H9 (cell line): ENCODE measurements around the gene CNIH2. TPM values are rescaled to one million over a fixed set of nuclear protein-coding genes. Genes with fewer than 3 reads are reported as not detected.

Experiments
- DNase-seq: peaks from one replicate; pipeline ENCODE4 v3.0.0-alpha.2; 2017
- H2AFZ ChIP-seq: one replicate; pipeline ENCODE4 v1.6.1; 2013; ENCODE audit warnings: mild to moderate bottlenecking, low read length, control low read depth, moderate library complexity
- H2AK5ac ChIP-seq: 2 replicates; pipeline ENCODE4 v1.6.1; 2013; ENCODE audit warnings: low read length, control low read depth, mixed read lengths; ENCODE audit not compliant: insufficient read length
- H2BK120ac ChIP-seq: one replicate; pipeline ENCODE4 v1.6.1; 2013; ENCODE audit warnings: low read depth, mild to moderate bottlenecking, low read length, control low read depth, inconsistent platforms; ENCODE audit not compliant: poor library complexity, severe bottlenecking
- H2BK12ac ChIP-seq: 2 replicates; pipeline ENCODE4 v1.6.1; 2013; ENCODE audit warnings: low read length, control low read depth, mixed read lengths, low read depth; ENCODE audit not compliant: insufficient read length
- H2BK15ac ChIP-seq: 2 replicates; pipeline ENCODE4 v1.6.1; 2013; ENCODE audit warnings: low read depth, low read length, control low read depth
- H2BK20ac ChIP-seq: one replicate; pipeline ENCODE4 v1.6.1; 2013; ENCODE audit warnings: low read depth, mild to moderate bottlenecking, low read length, control low read depth, inconsistent platforms; ENCODE audit not compliant: poor library complexity, severe bottlenecking
- H2BK5ac ChIP-seq: 2 replicates; pipeline ENCODE4 v1.6.1; 2013; ENCODE audit warnings: low read length, control low read depth, mixed read lengths; ENCODE audit not compliant: insufficient read length
- H3K14ac ChIP-seq: 2 replicates; pipeline ENCODE4 v1.6.1; 2013; ENCODE audit warnings: low read length, control low read depth; ENCODE audit not compliant: insufficient read depth
- H3K18ac ChIP-seq: 2 replicates; pipeline ENCODE4 v1.6.1; 2013; ENCODE audit warnings: low read depth, mild to moderate bottlenecking, mixed read lengths, low read length, control low read depth; ENCODE audit not compliant: insufficient read length
- H3K23ac ChIP-seq: 2 replicates; pipeline ENCODE4 v1.6.1; 2013; ENCODE audit warnings: low read length, control low read depth, mixed read lengths, low read depth; ENCODE audit not compliant: insufficient read length
- H3K23me2 ChIP-seq: 2 replicates; pipeline ENCODE4 v1.6.1; 2013; ENCODE audit warnings: low read depth, mild to moderate bottlenecking, mixed read lengths, low read length, control low read depth; ENCODE audit not compliant: insufficient read length, poor library complexity, severe bottlenecking
- H3K27ac ChIP-seq: 2 replicates; pipeline ENCODE4 v1.5.1; 2013; ENCODE audit warnings: low read length, control low read depth, mixed read lengths, low read depth; ENCODE audit not compliant: insufficient read length
- H3K27me3 ChIP-seq: 2 replicates; pipeline ENCODE4 v1.6.1; 2013; ENCODE audit warnings: low read length, control low read depth, inconsistent platforms; ENCODE audit not compliant: insufficient read depth
- H3K4ac ChIP-seq: 2 replicates; pipeline ENCODE4 v1.6.1; 2013; ENCODE audit warnings: low read depth, mild to moderate bottlenecking, control low read depth, inconsistent platforms, low read length, moderate library complexity
- H3K4me1 ChIP-seq: 2 replicates; pipeline ENCODE4 v1.6.1; 2013; ENCODE audit warnings: low read length, control low read depth, inconsistent platforms; ENCODE audit not compliant: insufficient read depth
- H3K4me2 ChIP-seq: 2 replicates; pipeline ENCODE4 v1.6.1; 2013; ENCODE audit warnings: low read length, control low read depth, mixed read lengths; ENCODE audit not compliant: insufficient read length, insufficient read depth
- H3K56ac ChIP-seq: 2 replicates; pipeline ENCODE4 v1.6.1; 2013; ENCODE audit warnings: low read depth, mild to moderate bottlenecking, mixed read lengths, low read length, control low read depth; ENCODE audit not compliant: insufficient read length
- H3K79me1 ChIP-seq: 2 replicates; pipeline ENCODE4 v1.6.1; 2013; ENCODE audit warnings: low read depth, mild to moderate bottlenecking, moderate library complexity, low read length, control low read depth, inconsistent platforms; ENCODE audit not compliant: insufficient read depth, poor library complexity, severe bottlenecking
- H3K79me2 ChIP-seq: 2 replicates; pipeline ENCODE4 v1.6.1; 2013; ENCODE audit warnings: low read length, control low read depth, inconsistent platforms; ENCODE audit not compliant: insufficient read depth
- H3K9ac ChIP-seq: 2 replicates; pipeline ENCODE4 v1.6.1; 2013; ENCODE audit warnings: low read length, control low read depth, mixed read lengths; ENCODE audit not compliant: insufficient read length; ENCODE audit errors: extremely low read depth
- H3K9me3 ChIP-seq: one replicate; pipeline ENCODE4 v1.6.1; 2013; ENCODE audit warnings: low read depth, low read length, inconsistent platforms; ENCODE audit not compliant: control insufficient read depth
- H3T11ph ChIP-seq: one replicate; pipeline ENCODE4 v1.6.1; 2013; ENCODE audit warnings: mild to moderate bottlenecking, low read length, control low read depth, inconsistent platforms
- H4K20me1 ChIP-seq: one replicate; pipeline ENCODE4 v1.6.1; 2013; ENCODE audit not compliant: control insufficient read depth, insufficient read length, insufficient read depth
- H4K5ac ChIP-seq: 2 replicates; pipeline ENCODE4 v1.6.1; 2013; ENCODE audit warnings: low read depth, mild to moderate bottlenecking, mixed read lengths, low read length, control low read depth; ENCODE audit not compliant: insufficient read length
- H4K8ac ChIP-seq: replicated peaks from 2 replicates; pipeline ENCODE4 v1.6.1; 2013; ENCODE audit warnings: low read length, control low read depth, mixed read lengths, low read depth; ENCODE audit not compliant: insufficient read length
- H4K91ac ChIP-seq: 2 replicates; pipeline ENCODE4 v1.6.1; 2013; ENCODE audit warnings: low read depth, mild to moderate bottlenecking, moderate library complexity, mixed read lengths, low read length, control low read depth; ENCODE audit not compliant: insufficient read length
- H3K27ac Mint-ChIP-seq, 3 experiments: 2 replicates in 2 of 3; 3 replicates in 1 of 3; pipeline ENCODE4 v1.8.0; 2020 to 2021; ENCODE audit warnings: mixed read lengths in 3 of 3, mild to moderate bottlenecking in 1 of 3, moderate library complexity in 1 of 3
- H3K27me3 Mint-ChIP-seq: 2 replicates; pipeline ENCODE4 v1.8.0; 2021; ENCODE audit warnings: low read depth, mild to moderate bottlenecking, moderate library complexity, mixed read lengths
- H3K36me3 Mint-ChIP-seq, 3 experiments: 2 replicates in 2 of 3; 3 replicates in 1 of 3; pipeline ENCODE4 v1.8.0; 2020 to 2021; ENCODE audit warnings: low read depth in 3 of 3, mixed read lengths in 3 of 3; ENCODE audit not compliant: insufficient read depth in 1 of 3
- H3K4me1 Mint-ChIP-seq, 2 experiments: 2 replicates each; pipeline ENCODE4 v1.8.0; 2020; ENCODE audit warnings: mixed read lengths in 2 of 2
- H3K4me3 Mint-ChIP-seq, 2 experiments: 2 replicates in 1 of 2; 3 replicates in 1 of 2; pipeline ENCODE4 v1.8.0; 2020 to 2021; ENCODE audit warnings: mild to moderate bottlenecking in 2 of 2, mixed read lengths in 2 of 2, moderate library complexity in 1 of 2
- H3K9me3 Mint-ChIP-seq, 2 experiments: 2 replicates in 1 of 2; 3 replicates in 1 of 2; pipeline ENCODE4 v1.8.0; 2020; ENCODE audit warnings: mild to moderate bottlenecking in 2 of 2, mixed read lengths in 2 of 2, moderate library complexity in 1 of 2
- CTCF ChIP-seq: fragments of 200-600 bp; sonication (generic); conservative IDR thresholded peaks from 3 replicates; pipeline ENCODE4 v1.8.0; 2021; ENCODE audit warnings: antibody characterized with exemption, mild to moderate bottlenecking
- WGBS: extraction: QIAGEN DNeasy Blood & Tissue Kit; methylation state at CpG from one replicate; pipeline ENCODE4 v1.1.7; 2013; ENCODE audit warnings: missing lambda C conversion rate, low lambda C conversion rate, mixed read lengths; ENCODE audit not compliant: insufficient read length; ENCODE audit errors: extremely low coverage; 5-methylcytosine and 5-hydroxymethylcytosine counted together
- total RNA-seq: library from RNA; stranded (reverse); gene quantifications from 2 replicates; pipeline ENCODE4 v1.2.1, GENCODE V29; 2021

CNIH2 gene
- total RNA-seq, 1 experiment from 2014 or later = 12.0 TPM

DNA sequence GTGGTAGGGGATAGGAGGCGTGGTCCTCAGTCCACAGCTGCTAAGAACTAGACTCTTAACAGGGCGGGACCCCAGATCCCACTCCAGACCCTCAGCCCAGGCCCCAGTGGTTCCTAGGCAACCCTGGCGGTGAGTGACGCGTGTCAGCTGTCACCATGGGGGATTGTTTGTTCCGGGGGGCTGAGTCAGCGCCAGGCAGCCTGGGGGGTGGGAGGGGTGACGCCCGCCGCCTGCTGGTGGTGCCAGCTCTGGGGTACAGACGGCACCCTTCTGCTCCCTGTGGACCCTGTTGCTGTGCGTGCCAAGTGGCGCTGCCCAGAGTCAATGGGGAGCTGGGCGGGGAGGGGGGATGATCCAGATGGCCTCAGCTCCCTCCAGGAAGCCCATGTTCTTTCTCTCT lies 2.5 kb downstream of the CNIH2 start:
- Histone ChIP-seq H2BK15ac (no peak overlapping the region), H4K91ac (no peak overlapping the region), H3K14ac (no peak overlapping the region), H3K23ac (no peak overlapping the region), H3K27me3 (no peaks in the 10 kb centered on the region), H3K27ac (no peak overlapping the region), H2AK5ac (no peak overlapping the region), H4K5ac (no peak overlapping the region), H2BK5ac (no peak overlapping the region), H3K9ac (no peak overlapping the region), H3K9me3 (no peaks in the 10 kb centered on the region), H4K20me1 (no peaks in the 10 kb centered on the region), H2BK120ac (no peak overlapping the region), H3K79me1 (no peaks in the 10 kb centered on the region), H3K23me2 (no peaks in the 10 kb centered on the region), H3K18ac (no peak overlapping the region), H3K4me1 (no peaks in the 10 kb centered on the region), H3K56ac (no peak overlapping the region), H2BK12ac (no peak overlapping the region), H2BK20ac (no peak overlapping the region), H3K79me2 (no peaks in the 10 kb centered on the region), H3K4me2 (no peak overlapping the region), H2AFZ (no peak overlapping the region), H3T11ph (no peak overlapping the region), H4K8ac (no peak overlapping the region), H3K4ac (no peak overlapping the region)
- TF ChIP-seq CTCF = no peak
- Mint-ChIP-seq H3K9me3 (no peaks in the 10 kb centered on the region), H3K4me1 (peaks cover 26 to 29% of the 10 kb centered on the region in 2 experiments), H3K36me3 (peaks cover 0 to 19% (median 10%) of the 10 kb centered on the region in 3 experiments; a peak in 5 of 7 replicates), H3K27me3 (peaks cover 23% of the 10 kb centered on the region), H3K27ac (no peak overlapping the region), H3K4me3 (no peak overlapping the region; a peak in 2 of 5 replicates)
- no CpG with 5 or more reads among the region's 14 CpGs for WGBS
- no peak for DNase-seq
